Breast epithelium (tissue), 4 donors: ENCODE measurements around the gene UBE2O. TPM values are rescaled to one million over a fixed set of nuclear protein-coding genes. Genes with fewer than 3 reads are reported as not detected.

ENCODE experiments used
- DNase-seq, 2 donors: peaks; one replicate each; pipeline ENCODE4 v3.0.0-alpha.2; 2019; ENCODE audit warnings: low spot score in 2 of 2
- H3K27ac ChIP-seq, 2 donors: fragments of 200-600 bp; sonication (generic) in 1 of 2; one replicate each; pipeline ENCODE4 v1.5.1; 2016 to 2019; ENCODE audit warnings: mild to moderate bottlenecking in 1 of 2
- H3K27me3 ChIP-seq, 2 donors: fragments of 200-600 bp; sonication (generic) in 1 of 2; one replicate each; pipeline versions ENCODE4 v1.5.1 to v1.6.0; 2017 to 2019; ENCODE audit warnings: control low read depth in 1 of 2, mild to moderate bottlenecking in 1 of 2
- H3K36me3 ChIP-seq: fragments of 200-600 bp; one replicate; pipeline ENCODE4 v1.5.1; 2019
- H3K4me1 ChIP-seq, 2 donors: fragments of 200-600 bp; sonication (generic); one replicate each; pipeline ENCODE4 v1.5.1; 2016 to 2019; ENCODE audit warnings: control low read depth in 1 of 2
- H3K4me3 ChIP-seq, 3 donors: fragments of 200-600 bp; sonication (generic); 1 replicate in 2 of 3; 2 replicates in 1 of 3; pipeline ENCODE4 v1.5.1; 2016 to 2019; ENCODE audit warnings: mild to moderate bottlenecking in 3 of 3, moderate library complexity in 2 of 3
- H3K9me3 ChIP-seq, 2 donors: fragments of 200-600 bp; sonication (generic) in 1 of 2; one replicate each; pipeline ENCODE4 v1.5.1; 2016 to 2019; ENCODE audit warnings: control low read depth in 1 of 2
- POLR2A ChIP-seq: fragments of 450-650 bp; IDR thresholded peaks from one replicate; pipeline ENCODE4 v1.6.1; 2016; ENCODE audit warnings: antibody characterized with exemption, mild to moderate bottlenecking, moderate library complexity
- POLR2AphosphoS5 ChIP-seq, 3 donors: sonication (generic); formaldehyde crosslinking; IDR thresholded peaks; one replicate each; pipeline ENCODE4 v1.6.1; 2017; ENCODE audit warnings: antibody characterized with exemption in 3 of 3
- intact Hi-C: fragments of 100-400 bp; cut with DNase I; formaldehyde crosslinking; loops from one replicate; pipeline ENCODE4 v1.15.1; 2023; ENCODE audit warnings: low total_unique reads
- total RNA-seq, 3 donors: library from RNA; depleted of rRNA; stranded (reverse); fragments of >200 nt; gene quantifications; one replicate each; pipeline ENCODE4 v1.1.0, GENCODE V29; 2016
- TF ChIP-seq, protein P1 (sequence below), 3 donors: fragments of 450-650 bp; IDR thresholded peaks; one replicate each; pipeline ENCODE4 v1.5.1; 2016 to 2017; ENCODE audit warnings: antibody characterized with exemption in 3 of 3, mild to moderate bottlenecking in 3 of 3, moderate library complexity in 3 of 3

UBE2O gene
- total RNA-seq, 3 donors from 2014 or later = 17.4 to 22.5 (median 17.7) TPM

DNA sequence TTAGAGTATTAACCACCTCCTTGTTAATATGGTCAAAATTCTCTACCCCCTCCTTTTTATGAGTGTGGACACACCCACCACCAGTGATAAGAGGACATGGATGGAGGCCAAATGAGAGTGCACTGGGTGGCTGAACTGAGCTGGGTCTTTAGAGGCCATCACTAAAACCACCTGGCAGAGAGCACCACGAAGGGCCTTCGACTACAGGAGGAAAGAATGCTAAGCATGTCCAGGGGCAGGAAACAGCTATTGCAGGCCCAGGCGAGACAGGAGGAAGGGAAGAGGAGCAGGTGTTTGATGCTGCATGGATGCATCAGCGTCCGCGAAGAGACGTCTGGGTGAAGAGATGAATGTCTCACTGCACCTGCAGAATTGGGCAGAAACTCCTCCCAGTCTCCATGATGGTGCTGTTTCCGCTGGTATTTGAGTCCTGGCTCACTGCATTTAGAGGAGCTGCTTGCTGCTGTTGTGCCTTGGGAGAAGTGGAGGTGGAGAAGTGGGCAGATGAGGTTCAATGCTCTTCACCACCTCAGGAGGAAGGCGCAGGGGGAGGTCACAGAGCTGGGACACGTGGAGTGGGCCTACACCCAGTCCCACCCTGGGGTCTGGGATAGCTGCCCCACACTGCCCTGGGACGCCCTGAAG is 35.3 kb downstream of the UBE2O start:
- intact Hi-C loops = no loop called here
- Histone ChIP-seq H3K4me1 (peaks cover 0 to 4% of the 10 kb centered on the region in 2 donors), H3K36me3 (no peaks in the 10 kb centered on the region), H3K4me3 (no peak overlapping the region), H3K27me3 (no peaks in the 10 kb centered on the region), H3K9me3 (no peaks in the 10 kb centered on the region), H3K27ac (no peak overlapping the region)
- TF ChIP-seq, protein P1, sequence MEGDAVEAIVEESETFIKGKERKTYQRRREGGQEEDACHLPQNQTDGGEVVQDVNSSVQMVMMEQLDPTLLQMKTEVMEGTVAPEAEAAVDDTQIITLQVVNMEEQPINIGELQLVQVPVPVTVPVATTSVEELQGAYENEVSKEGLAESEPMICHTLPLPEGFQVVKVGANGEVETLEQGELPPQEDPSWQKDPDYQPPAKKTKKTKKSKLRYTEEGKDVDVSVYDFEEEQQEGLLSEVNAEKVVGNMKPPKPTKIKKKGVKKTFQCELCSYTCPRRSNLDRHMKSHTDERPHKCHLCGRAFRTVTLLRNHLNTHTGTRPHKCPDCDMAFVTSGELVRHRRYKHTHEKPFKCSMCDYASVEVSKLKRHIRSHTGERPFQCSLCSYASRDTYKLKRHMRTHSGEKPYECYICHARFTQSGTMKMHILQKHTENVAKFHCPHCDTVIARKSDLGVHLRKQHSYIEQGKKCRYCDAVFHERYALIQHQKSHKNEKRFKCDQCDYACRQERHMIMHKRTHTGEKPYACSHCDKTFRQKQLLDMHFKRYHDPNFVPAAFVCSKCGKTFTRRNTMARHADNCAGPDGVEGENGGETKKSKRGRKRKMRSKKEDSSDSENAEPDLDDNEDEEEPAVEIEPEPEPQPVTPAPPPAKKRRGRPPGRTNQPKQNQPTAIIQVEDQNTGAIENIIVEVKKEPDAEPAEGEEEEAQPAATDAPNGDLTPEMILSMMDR (IDR thresholded peaks at IDR 0.05) = no peak
- TF ChIP-seq POLR2AphosphoS5 (IDR thresholded peaks at IDR 0.05) (no peak), POLR2A (no peak)
- no peak for DNase-seq

DNA sequence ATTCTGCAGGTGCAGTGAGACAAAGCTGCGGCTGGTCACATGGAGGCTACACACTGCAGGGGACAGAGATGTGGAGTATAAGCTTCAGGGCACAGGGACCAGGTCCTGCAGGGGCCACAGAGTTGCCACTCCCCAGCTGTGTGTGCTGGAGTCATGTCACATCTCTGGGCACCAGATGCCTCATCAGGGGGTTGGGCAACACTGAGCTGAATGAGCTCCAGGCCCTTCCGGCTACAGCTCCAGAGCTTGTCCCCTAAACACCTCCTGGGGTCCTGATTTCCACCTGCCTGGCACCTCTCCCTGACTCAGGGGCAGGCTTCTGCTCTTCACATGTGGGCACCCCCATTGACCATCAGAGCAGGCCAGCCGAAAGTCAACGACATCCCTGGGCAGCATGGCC is 36.1 kb downstream of the UBE2O start:
- Histone ChIP-seq H3K27me3 (no peaks in the 10 kb centered on the region), H3K36me3 (no peaks in the 10 kb centered on the region), H3K4me3 (no peak overlapping the region), H3K27ac (no peak overlapping the region), H3K9me3 (no peaks in the 10 kb centered on the region), H3K4me1 (peaks cover 0 to 4% of the 10 kb centered on the region in 2 donors)
- intact Hi-C loops = no loop called here
- no peak for DNase-seq
- no peak for TF ChIP-seq POLR2AphosphoS5 (IDR thresholded peaks at IDR 0.05)
- TF ChIP-seq, protein P1 (IDR thresholded peaks at IDR 0.05) = no peak
- TF ChIP-seq POLR2A = no peak

DNA sequence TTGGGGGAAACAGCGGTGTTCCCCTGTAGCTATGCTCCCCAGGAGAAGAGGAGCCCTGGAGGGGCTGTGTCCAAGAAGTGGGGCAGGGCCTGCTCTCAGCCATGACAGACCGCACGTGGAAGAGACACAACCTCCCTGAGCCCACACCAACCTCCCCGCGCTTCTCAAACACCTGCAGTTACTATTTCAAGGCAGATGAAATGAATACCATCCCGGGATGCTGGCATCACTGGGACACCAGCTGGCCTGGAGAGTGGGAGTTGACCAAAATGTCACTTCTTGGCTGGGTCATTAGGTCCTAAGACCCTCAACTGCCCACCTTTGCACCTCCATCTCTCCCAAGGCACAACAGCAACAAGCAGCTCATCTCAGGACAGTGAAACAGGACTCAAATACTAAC is 36.5 kb downstream of the UBE2O start:
- DNase-seq = no peak
- intact Hi-C loops = no loop called here
- Histone ChIP-seq H3K4me1 (peaks cover 0 to 4% of the 10 kb centered on the region in 2 donors), H3K27ac (no peak overlapping the region), H3K4me3 (no peak overlapping the region), H3K9me3 (no peaks in the 10 kb centered on the region), H3K27me3 (no peaks in the 10 kb centered on the region), H3K36me3 (no peaks in the 10 kb centered on the region)
- TF ChIP-seq POLR2A (no peak), POLR2AphosphoS5 (IDR thresholded peaks at IDR 0.05) (no peak)
- TF ChIP-seq, protein P1 (IDR thresholded peaks at IDR 0.05) = no peak

GRCh38 chr17:76415786-76416185 is 37.2 kb downstream of the UBE2O start:
- Histone ChIP-seq H3K9me3 (no peaks in the 10 kb centered on the region), H3K36me3 (no peaks in the 10 kb centered on the region), H3K4me3 (no peak overlapping the region), H3K27me3 (no peaks in the 10 kb centered on the region), H3K27ac (no peak overlapping the region), H3K4me1 (peaks cover 0 to 4% of the 10 kb centered on the region in 2 donors)
- DNase-seq = no peak
- TF ChIP-seq, protein P1 (IDR thresholded peaks at IDR 0.05) = no peak
- no peak for TF ChIP-seq POLR2AphosphoS5 (IDR thresholded peaks at IDR 0.05)
- TF ChIP-seq POLR2A = no peak
- intact Hi-C loops = no loop called here

DNA sequence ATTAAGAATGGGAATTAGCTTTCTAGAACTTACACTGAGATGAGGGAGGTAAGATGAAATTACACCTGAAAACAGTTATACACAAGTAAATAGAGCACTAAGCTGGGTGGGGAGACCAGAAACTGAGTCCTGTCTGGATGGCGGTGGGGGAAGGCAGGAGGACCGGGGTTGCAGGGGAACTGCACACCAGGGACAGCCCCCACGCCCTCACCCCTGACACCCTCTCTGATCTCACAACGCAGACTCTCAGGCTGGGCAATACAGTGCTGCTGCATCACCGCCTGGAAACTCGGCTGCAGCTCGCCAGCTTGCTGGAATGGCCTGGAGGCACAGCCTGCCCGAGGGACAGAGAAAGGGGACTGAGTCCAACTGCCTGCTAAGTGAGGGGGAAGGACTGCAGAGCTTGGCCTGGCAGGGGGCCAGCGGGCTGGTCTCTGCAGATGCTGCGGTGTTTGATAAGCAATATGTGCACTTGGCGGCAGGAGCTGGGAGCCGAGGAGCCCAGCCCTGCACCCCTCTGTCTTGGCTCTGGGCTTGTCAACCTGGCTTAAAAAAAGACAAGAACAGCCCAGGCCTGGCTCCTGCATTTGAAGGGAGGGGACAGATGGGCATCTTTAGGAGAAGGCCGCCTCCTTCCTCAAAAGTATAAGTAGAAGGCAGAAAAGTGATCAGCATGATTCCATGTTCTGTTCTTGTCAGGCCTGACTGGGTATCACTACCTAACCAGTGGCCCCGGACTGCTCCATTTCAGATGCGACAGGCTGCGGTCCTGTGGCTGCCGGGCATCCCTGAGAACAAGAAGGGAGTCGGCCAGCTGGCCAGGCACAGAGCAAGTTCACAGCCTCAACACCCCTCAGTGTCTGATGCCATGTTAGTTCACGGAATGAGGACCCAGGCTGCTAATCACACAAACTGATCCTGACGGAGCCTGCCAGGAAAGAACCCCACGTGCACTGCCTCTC is 38.3 kb downstream of the UBE2O start:
- Histone ChIP-seq H3K4me3 (no peak overlapping the region), H3K4me1 (peaks cover 0 to 4% of the 10 kb centered on the region in 2 donors), H3K27me3 (no peaks in the 10 kb centered on the region), H3K9me3 (no peaks in the 10 kb centered on the region), H3K27ac (no peak overlapping the region), H3K36me3 (no peaks in the 10 kb centered on the region)
- TF ChIP-seq POLR2A = no peak
- TF ChIP-seq, protein P1 (IDR thresholded peaks at IDR 0.05) = no peak
- TF ChIP-seq POLR2AphosphoS5 (IDR thresholded peaks at IDR 0.05) = no peak
- no peak for DNase-seq
- intact Hi-C loops = no loop called here
